Endothelial cell (in vitro differentiated cells): ENCODE data around the gene MRTFB. TPM values are rescaled to one million over a fixed set of nuclear protein-coding genes. Genes with fewer than 3 reads are reported as not detected.
A peak's percentile ranks its signal among the peaks of the same experiment; 100 is the strongest.

Experiments used
- DNase-seq: peaks from one replicate; pipeline ENCODE4 v3.0.0; 2021; ENCODE audit warnings: low spot score
- H3K27ac Mint-ChIP-seq: one replicate; pipeline ENCODE4 v1.8.0; 2021; ENCODE audit warnings: mixed read lengths, inconsistent platforms; ENCODE audit not compliant: unreplicated experiment
- H3K27me3 Mint-ChIP-seq: one replicate; pipeline ENCODE4 v1.8.0; 2021; ENCODE audit warnings: mild to moderate bottlenecking, moderate library complexity, mixed read lengths, inconsistent platforms; ENCODE audit not compliant: unreplicated experiment
- H3K36me3 Mint-ChIP-seq: one replicate; pipeline ENCODE4 v1.8.0; 2021; ENCODE audit warnings: mild to moderate bottlenecking, low read depth, mixed read lengths, inconsistent platforms; ENCODE audit not compliant: unreplicated experiment
- H3K4me1 Mint-ChIP-seq: one replicate; pipeline ENCODE4 v1.8.0; 2021; ENCODE audit warnings: mild to moderate bottlenecking, mixed read lengths, inconsistent platforms; ENCODE audit not compliant: unreplicated experiment
- H3K4me3 Mint-ChIP-seq: one replicate; pipeline ENCODE4 v1.8.0; 2021; ENCODE audit warnings: mild to moderate bottlenecking, mixed read lengths, inconsistent platforms; ENCODE audit not compliant: unreplicated experiment
- H3K9me3 Mint-ChIP-seq: one replicate; pipeline ENCODE4 v1.8.0; 2021; ENCODE audit warnings: mixed read lengths, inconsistent platforms; ENCODE audit not compliant: unreplicated experiment
- total RNA-seq: library from RNA; stranded (reverse); fragmentation: NEBNext Ultra II Directional; extraction: Animal tissue kit (Norgen Biotek cat#: 25700); gene quantifications from one replicate; pipeline ENCODE4 v1.2.1, GENCODE V29; 2021; ENCODE audit not compliant: unreplicated experiment
- TF ChIP-seq, protein P1 (sequence below): fragments of 200-600 bp; sonication (generic); IDR thresholded peaks from one replicate; pipeline ENCODE4 v1.5.0; 2021; ENCODE audit warnings: antibody characterized with exemption; ENCODE audit not compliant: unreplicated experiment

The MRTFB gene
- total RNA-seq, 1 donor from 2014 or later, result 51.3 TPM

GRCh38 chr16:14129502-14129901 lies 58.4 kb downstream of the MRTFB start:
- peaks cover 4% of the 10 kb centered on the region for H3K36me3 Mint-ChIP-seq
- no peak overlapping the region for H3K4me3 Mint-ChIP-seq
- H3K9me3 Mint-ChIP-seq, result no peaks in the 10 kb centered on the region
- peaks cover 3% of the 10 kb centered on the region for H3K27me3 Mint-ChIP-seq
- DNase-seq, result no peak
- peak overlapping the region; percentile 53 for H3K27ac Mint-ChIP-seq
- peaks cover 3% of the 10 kb centered on the region for H3K4me1 Mint-ChIP-seq
- TF ChIP-seq, protein P1, sequence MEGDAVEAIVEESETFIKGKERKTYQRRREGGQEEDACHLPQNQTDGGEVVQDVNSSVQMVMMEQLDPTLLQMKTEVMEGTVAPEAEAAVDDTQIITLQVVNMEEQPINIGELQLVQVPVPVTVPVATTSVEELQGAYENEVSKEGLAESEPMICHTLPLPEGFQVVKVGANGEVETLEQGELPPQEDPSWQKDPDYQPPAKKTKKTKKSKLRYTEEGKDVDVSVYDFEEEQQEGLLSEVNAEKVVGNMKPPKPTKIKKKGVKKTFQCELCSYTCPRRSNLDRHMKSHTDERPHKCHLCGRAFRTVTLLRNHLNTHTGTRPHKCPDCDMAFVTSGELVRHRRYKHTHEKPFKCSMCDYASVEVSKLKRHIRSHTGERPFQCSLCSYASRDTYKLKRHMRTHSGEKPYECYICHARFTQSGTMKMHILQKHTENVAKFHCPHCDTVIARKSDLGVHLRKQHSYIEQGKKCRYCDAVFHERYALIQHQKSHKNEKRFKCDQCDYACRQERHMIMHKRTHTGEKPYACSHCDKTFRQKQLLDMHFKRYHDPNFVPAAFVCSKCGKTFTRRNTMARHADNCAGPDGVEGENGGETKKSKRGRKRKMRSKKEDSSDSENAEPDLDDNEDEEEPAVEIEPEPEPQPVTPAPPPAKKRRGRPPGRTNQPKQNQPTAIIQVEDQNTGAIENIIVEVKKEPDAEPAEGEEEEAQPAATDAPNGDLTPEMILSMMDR, result no peak

- H3K36me3 Mint-ChIP-seq, result peaks cover 4% of the 10 kb centered on the region
- H3K4me3 Mint-ChIP-seq, result no peak overlapping the region
- DNase-seq, result no peak
- peaks cover 3% of the 10 kb centered on the region for H3K27me3 Mint-ChIP-seq
- no peak overlapping the region for H3K27ac Mint-ChIP-seq
- TF ChIP-seq, protein P1, result no peak
- H3K4me1 Mint-ChIP-seq, result no peaks in the 10 kb centered on the region
- no peaks in the 10 kb centered on the region for H3K9me3 Mint-ChIP-seq
Measured at GRCh38 chr16:14131774-14132695, 60.9 kb downstream of the MRTFB start.

DNA sequence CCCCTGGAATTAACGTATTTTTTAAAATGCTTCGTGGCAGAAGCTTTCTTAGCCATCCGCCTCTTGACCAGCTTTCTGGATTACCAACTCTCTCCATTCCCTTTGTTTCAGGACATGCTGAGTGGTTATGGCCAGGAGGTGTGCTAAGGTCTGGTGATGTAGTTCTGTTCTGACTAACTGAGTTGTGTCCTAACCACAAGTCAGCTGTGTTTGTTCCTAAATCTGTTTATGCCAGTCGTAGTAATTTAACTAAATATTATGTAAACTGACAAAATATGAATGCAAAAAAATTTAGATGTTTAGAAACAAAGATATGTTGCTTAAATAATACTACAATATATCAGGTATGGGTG lies 61.6 kb downstream of the MRTFB start:
- H3K27me3 Mint-ChIP-seq, result peaks cover 3% of the 10 kb centered on the region
- H3K36me3 Mint-ChIP-seq, result peaks cover 4% of the 10 kb centered on the region
- H3K9me3 Mint-ChIP-seq, result no peaks in the 10 kb centered on the region
- no peak overlapping the region for H3K4me3 Mint-ChIP-seq
- no peak for DNase-seq
- H3K4me1 Mint-ChIP-seq, result no peaks in the 10 kb centered on the region
- TF ChIP-seq, protein P1, result no peak
- no peak overlapping the region for H3K27ac Mint-ChIP-seq

- Mint-ChIP-seq H3K27ac (no peak overlapping the region), H3K27me3 (peaks cover 3% of the 10 kb centered on the region)
Measured at GRCh38 chr16:14133907-14134306, 62.8 kb downstream of the MRTFB start.

More at GRCh38 chr16:14133907-14134306, 62.8 kb downstream of the MRTFB start:
- Mint-ChIP-seq H3K9me3 (no peaks in the 10 kb centered on the region), H3K4me3 (no peak overlapping the region), H3K4me1 (no peaks in the 10 kb centered on the region), H3K36me3 (peaks cover 4% of the 10 kb centered on the region)
- DNase-seq, result no peak
- TF ChIP-seq, protein P1, result no peak
